SK-N-SH treated with all-trans-retinoic acid at 6 μM for 48 hours (cell line): ENCODE results near the gene FGD3.

Source experiments
- ARNTL ChIP-seq: fragments of 450-650 bp; formaldehyde crosslinking; IDR thresholded peaks from 2 replicates; pipeline ENCODE4 v1.5.0; 2020; ENCODE audit warnings: low read depth, mild to moderate bottlenecking, moderate library complexity, borderline replicate concordance
- ISL1 ChIP-seq: fragments of 250-450 bp; sonication (Bioruptor Pico); IDR thresholded peaks from 2 replicates; pipeline ENCODE4 v2.1.2; 2022; ENCODE audit warnings: mild to moderate bottlenecking, moderate library complexity
- OSR1 ChIP-seq: fragments of 250-450 bp; sonication (Bioruptor Pico); IDR thresholded peaks from 2 replicates; pipeline ENCODE4 v1.8.0; 2022; ENCODE audit warnings: moderate library complexity, mild to moderate bottlenecking, inconsistent platforms
- PPARA ChIP-seq: fragments of 250-450 bp; sonication (Bioruptor Pico); IDR thresholded peaks from 2 replicates; pipeline ENCODE4 v1.5.0; 2020; ENCODE audit warnings: mild to moderate bottlenecking, borderline replicate concordance
- ZC3H10 ChIP-seq: fragments of 250-450 bp; sonication (Bioruptor Pico); IDR thresholded peaks from 2 replicates; pipeline ENCODE4 v1.5.1; 2021; ENCODE audit warnings: mild to moderate bottlenecking, moderate library complexity
- ZFP3 ChIP-seq: fragments of 250-450 bp; sonication (Bioruptor Pico); IDR thresholded peaks from 2 replicates; pipeline ENCODE4 v1.5.0; 2020; ENCODE audit warnings: mild to moderate bottlenecking, moderate library complexity
- ZNF565 ChIP-seq: fragments of 450-650 bp; formaldehyde crosslinking; conservative IDR thresholded peaks from 2 replicates; pipeline ENCODE4 v1.5.0; 2020; ENCODE audit warnings: low read depth, mild to moderate bottlenecking, moderate library complexity
- TF ChIP-seq, protein P1 (sequence below): fragments of 250-450 bp; sonication (Bioruptor Pico); IDR thresholded peaks from 2 replicates; pipeline ENCODE4 v1.8.0; 2020; ENCODE audit warnings: mild to moderate bottlenecking, moderate library complexity, borderline replicate concordance

DNA sequence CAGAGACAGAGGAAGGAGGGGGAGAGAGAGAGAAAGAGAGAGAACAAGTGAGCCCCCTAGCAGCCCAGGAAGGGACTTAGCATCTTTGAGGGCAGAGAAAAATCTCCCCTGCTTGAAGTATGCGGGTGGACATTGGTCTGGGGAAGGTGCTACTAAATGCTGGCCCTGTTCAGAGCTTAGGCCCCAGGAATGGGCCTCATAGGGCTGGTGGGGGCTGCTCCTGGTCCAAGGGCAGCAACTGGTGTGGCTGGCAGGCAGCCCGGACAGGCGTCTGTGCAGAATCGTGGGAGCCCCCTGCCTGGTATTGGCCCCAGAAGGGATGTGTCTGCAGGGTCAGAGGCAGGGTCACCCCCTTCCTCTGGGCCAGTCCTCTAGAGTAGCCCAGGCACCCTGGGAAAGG, 63.4 kb downstream of the FGD3 start:
- TF ChIP-seq ARNTL (CRISPR knock-in tag): no peak
- TF ChIP-seq ZFP3 (CRISPR knock-in tag): no peak
- no peak for TF ChIP-seq PPARA
- TF ChIP-seq ISL1 (CRISPR knock-in tag): no peak
- TF ChIP-seq OSR1 (CRISPR knock-in tag): no peak
- no peak for TF ChIP-seq ZNF565 (CRISPR knock-in tag)
- TF ChIP-seq, protein P1, sequence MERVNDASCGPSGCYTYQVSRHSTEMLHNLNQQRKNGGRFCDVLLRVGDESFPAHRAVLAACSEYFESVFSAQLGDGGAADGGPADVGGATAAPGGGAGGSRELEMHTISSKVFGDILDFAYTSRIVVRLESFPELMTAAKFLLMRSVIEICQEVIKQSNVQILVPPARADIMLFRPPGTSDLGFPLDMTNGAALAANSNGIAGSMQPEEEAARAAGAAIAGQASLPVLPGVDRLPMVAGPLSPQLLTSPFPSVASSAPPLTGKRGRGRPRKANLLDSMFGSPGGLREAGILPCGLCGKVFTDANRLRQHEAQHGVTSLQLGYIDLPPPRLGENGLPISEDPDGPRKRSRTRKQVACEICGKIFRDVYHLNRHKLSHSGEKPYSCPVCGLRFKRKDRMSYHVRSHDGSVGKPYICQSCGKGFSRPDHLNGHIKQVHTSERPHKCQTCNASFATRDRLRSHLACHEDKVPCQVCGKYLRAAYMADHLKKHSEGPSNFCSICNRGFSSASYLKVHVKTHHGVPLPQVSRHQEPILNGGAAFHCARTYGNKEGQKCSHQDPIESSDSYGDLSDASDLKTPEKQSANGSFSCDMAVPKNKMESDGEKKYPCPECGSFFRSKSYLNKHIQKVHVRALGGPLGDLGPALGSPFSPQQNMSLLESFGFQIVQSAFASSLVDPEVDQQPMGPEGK (CRISPR knock-in tag): no peak
- TF ChIP-seq ZC3H10 (CRISPR knock-in tag): no peak
